ENCODE data around the gene HCFC1R1. TPM values are rescaled to one million over a fixed set of nuclear protein-coding genes. Genes with fewer than 3 reads are reported as not detected.

The HCFC1R1 gene
- total RNA-seq, 1 donor from 2014 or later = 50.8 TPM

- no peak for TF ChIP-seq CTCF (IDR thresholded peaks at IDR 0.05)
- no peak for DNase-seq (ENCODE audit: low spot score in 2 of 2)
- no peaks in the 10 kb centered on the region for H3K9me3 ChIP-seq
- H3K36me3 ChIP-seq = peaks cover 18 to 20% of the 10 kb centered on the region in 2 donors
- H3K4me3 ChIP-seq = no peak overlapping the region
- peaks cover 9 to 30% of the 10 kb centered on the region in 2 donors for H3K4me1 ChIP-seq
- intact Hi-C loops (cut with DNase I) = loop anchor here (10.0 kb wide), 2 partner anchors 238 to 492 kb away; partner anchors contain the start of genes CEMP1 and PDPK1
- H3K27ac ChIP-seq = no peak overlapping the region
- H3K27me3 ChIP-seq = no peaks in the 10 kb centered on the region
Measured at GRCh38 chr16:3026609-3027488, 3.1 kb upstream of the HCFC1R1 start.

GRCh38 chr16:3026003-3026378 lies 2.2 kb upstream of the HCFC1R1 start:
- intact Hi-C loops (cut with DNase I) = loop anchor here (10.0 kb wide), 2 partner anchors 239 to 491 kb away; partner anchors contain the start of genes CEMP1 and PDPK1
- peaks cover 18 to 20% of the 10 kb centered on the region in 2 donors for H3K36me3 ChIP-seq
- H3K27ac ChIP-seq = no peak overlapping the region
- H3K4me1 ChIP-seq = peaks cover 9 to 31% of the 10 kb centered on the region in 2 donors
- DNase-seq (ENCODE audit: low spot score in 2 of 2) = no peak
- no peaks in the 10 kb centered on the region for H3K9me3 ChIP-seq
- no peak overlapping the region for H3K4me3 ChIP-seq
- H3K27me3 ChIP-seq = no peaks in the 10 kb centered on the region
- TF ChIP-seq CTCF (IDR thresholded peaks at IDR 0.05) = no peak

- no peak overlapping the region for H3K27ac ChIP-seq
- no peak overlapping the region for H3K4me3 ChIP-seq
- intact Hi-C loops (cut with DNase I) = loop anchor here (10.0 kb wide), 2 partner anchors 239 to 491 kb away; partner anchors contain the start of genes CEMP1 and PDPK1
- H3K9me3 ChIP-seq = no peaks in the 10 kb centered on the region
- H3K27me3 ChIP-seq = no peaks in the 10 kb centered on the region
- no peak for DNase-seq (ENCODE audit: low spot score in 2 of 2)
- TF ChIP-seq CTCF (IDR thresholded peaks at IDR 0.05) = peak in 1 of 3 experiments; percentile 1
- peaks cover 18 to 20% of the 10 kb centered on the region in 2 donors for H3K36me3 ChIP-seq
- H3K4me1 ChIP-seq = peaks cover 9 to 31% of the 10 kb centered on the region in 2 donors
Measured at GRCh38 chr16:3025032-3026002, 1.6 kb upstream of the HCFC1R1 start.

- Histone ChIP-seq H3K4me1 (peaks cover 9 to 30% of the 10 kb centered on the region in 2 donors), H3K27ac (peak overlapping the region; percentile 98 to 100), H3K9me3 (no peaks in the 10 kb centered on the region), H3K36me3 (peaks cover 18 to 20% of the 10 kb centered on the region in 2 donors), H3K4me3 (peak overlapping the region; percentile 93 to 95), H3K27me3 (no peaks in the 10 kb centered on the region)
- DNase-seq (ENCODE audit: low spot score in 2 of 2) = peak in 1 of 2 donors; percentile 79
- no peak for TF ChIP-seq CTCF (IDR thresholded peaks at IDR 0.05)
- intact Hi-C loops (cut with DNase I) = loop anchor here (2.0 to 10.0 kb wide), 8 partner anchors 119 to 1411 kb away; partner anchors contain the start of genes BRICD5, CEMP1, CRAMP1 and IFT140
Measured at GRCh38 chr16:3023415-3023668, 400 bp downstream of the HCFC1R1 start.

GRCh38 chr16:3022684-3023414 lies 893 bp downstream of the HCFC1R1 start:
- H3K4me3 ChIP-seq = peak overlapping the region; percentile 93 to 95
- peak; percentile 47 to 93 for DNase-seq (ENCODE audit: low spot score in 2 of 2)
- H3K4me1 ChIP-seq = peaks cover 9 to 34% of the 10 kb centered on the region in 2 donors
- peak overlapping the region; percentile 98 to 100 for H3K27ac ChIP-seq
- H3K27me3 ChIP-seq = no peaks in the 10 kb centered on the region
- intact Hi-C loops (cut with DNase I) = loop anchor here (2.0 to 10.0 kb wide), 8 partner anchors 118 to 1411 kb away; partner anchors contain the start of genes BRICD5, CEMP1, CRAMP1 and IFT140
- no peak for TF ChIP-seq CTCF (IDR thresholded peaks at IDR 0.05)
- no peaks in the 10 kb centered on the region for H3K9me3 ChIP-seq
- peaks cover 18 to 20% of the 10 kb centered on the region in 2 donors for H3K36me3 ChIP-seq

Measured in ascending aorta (tissue), 2 donors.